BLaER1 treated with 17β-estradiol and CSF1 and Interleukin-3, amounts not matched to agents 10 nM and 100 nM (cell line): ENCODE results near the gene PROZ.

Experiments used
- H3K27ac ChIP-seq, 11 experiments: shearing (Covaris generic); formaldehyde crosslinking; 2 replicates each; pipeline ENCODE4 v1.8.1; 2022
- H3K27me3 ChIP-seq, 11 experiments: shearing (Covaris generic); formaldehyde crosslinking; 2 replicates each; pipeline ENCODE4 v1.8.1; 2022
- H3K36me3 ChIP-seq, 11 experiments: shearing (Covaris generic); formaldehyde crosslinking; 2 replicates each; pipeline ENCODE4 v1.8.1; 2022
- H3K4me1 ChIP-seq, 10 experiments: shearing (Covaris generic); formaldehyde crosslinking; 2 replicates each; pipeline ENCODE4 v1.8.1; 2022
- H3K4me2 ChIP-seq, 11 experiments: shearing (Covaris generic); formaldehyde crosslinking; 2 replicates each; pipeline ENCODE4 v1.8.1; 2022
- H3K4me3 ChIP-seq, 10 experiments: shearing (Covaris generic); formaldehyde crosslinking; 2 replicates each; pipeline ENCODE4 v1.8.1; 2022
- H3K9ac ChIP-seq, 11 experiments: shearing (Covaris generic); formaldehyde crosslinking; 2 replicates each; pipeline ENCODE4 v1.8.1; 2022
- H3K9me3 ChIP-seq, 11 experiments: shearing (Covaris generic); formaldehyde crosslinking; replicated peaks in 1 of 11; 2 replicates each; pipeline ENCODE4 v1.8.1; 2022
- H4K20me1 ChIP-seq, 11 experiments: shearing (Covaris generic); formaldehyde crosslinking; 2 replicates each; pipeline ENCODE4 v1.8.1; 2022
- Cebpa-rat ChIP-seq, 11 experiments: shearing (Covaris generic); IDR thresholded peaks; 2 replicates each; pipeline ENCODE4 v1.8.1; 2022

The PROZ gene

DNA sequence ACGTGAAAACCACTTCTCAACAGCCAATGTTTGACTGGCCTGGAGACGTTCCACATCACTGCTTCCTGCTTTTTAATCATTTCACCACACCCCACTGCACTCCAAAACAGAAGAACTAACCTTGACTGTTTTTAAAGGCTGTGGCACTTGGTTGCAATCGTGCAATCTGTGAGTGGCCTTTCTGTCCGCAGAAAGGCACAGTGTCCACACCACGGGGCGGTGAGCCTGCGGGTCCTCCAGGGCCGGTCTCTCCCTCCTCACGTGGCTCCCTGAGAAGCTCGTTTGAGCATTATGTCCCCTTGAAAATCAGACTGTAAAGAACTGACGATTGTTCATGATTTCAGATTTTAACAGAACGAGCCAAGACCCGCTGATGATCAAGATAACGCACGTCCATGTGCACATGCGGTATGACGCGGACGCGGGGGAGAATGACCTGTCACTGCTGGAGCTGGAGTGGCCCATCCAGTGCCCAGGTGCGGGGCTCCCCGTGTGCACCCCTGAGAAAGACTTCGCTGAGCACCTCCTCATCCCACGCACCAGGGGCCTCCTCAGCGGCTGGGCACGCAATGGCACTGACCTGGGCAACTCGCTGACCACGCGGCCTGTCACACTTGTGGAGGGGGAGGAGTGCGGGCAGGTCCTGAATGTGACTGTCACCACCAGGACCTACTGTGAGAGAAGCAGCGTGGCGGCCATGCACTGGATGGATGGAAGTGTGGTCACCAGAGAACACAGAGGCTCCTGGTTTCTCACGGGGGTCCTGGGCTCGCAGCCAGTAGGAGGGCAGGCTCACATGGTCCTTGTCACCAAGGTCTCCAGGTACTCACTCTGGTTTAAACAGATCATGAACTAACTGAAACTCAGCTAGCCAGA, 13.0 kb downstream of the PROZ start:
- Histone ChIP-seq H4K20me1 (peaks cover 0 to 14% (median 0%) of the 10 kb centered on the region in 11 experiments; a peak in 2 of 22 replicates), H3K9me3 (peaks cover 0 to 17% (median 7%) of the 10 kb centered on the region in 11 experiments; a peak in 11 of 22 replicates), H3K4me1 (peaks cover 13 to 77% (median 28%) of the 10 kb centered on the region in 10 experiments), H3K4me3 (no peak overlapping the region), H3K9ac (peak overlapping the region in 4 of 11 experiments; percentile 2 to 47 (median 22); a peak in 6 of 22 replicates), H3K36me3 (peaks cover 8 to 72% (median 52%) of the 10 kb centered on the region in 11 experiments; a peak in 21 of 22 replicates), H3K4me2 (peak overlapping the region; percentile 17 to 73 (median 48); a peak in 20 of 22 replicates), H3K27ac (peak overlapping the region in 4 of 11 experiments; percentile 21 to 58 (median 38); a peak in 6 of 22 replicates), H3K27me3 (peaks cover 0 to 3% (median under 1%) of the 10 kb centered on the region in 11 experiments; a peak in 4 of 22 replicates)
- no peak for TF ChIP-seq Cebpa-rat (IDR thresholded peaks at IDR 0.05)

DNA sequence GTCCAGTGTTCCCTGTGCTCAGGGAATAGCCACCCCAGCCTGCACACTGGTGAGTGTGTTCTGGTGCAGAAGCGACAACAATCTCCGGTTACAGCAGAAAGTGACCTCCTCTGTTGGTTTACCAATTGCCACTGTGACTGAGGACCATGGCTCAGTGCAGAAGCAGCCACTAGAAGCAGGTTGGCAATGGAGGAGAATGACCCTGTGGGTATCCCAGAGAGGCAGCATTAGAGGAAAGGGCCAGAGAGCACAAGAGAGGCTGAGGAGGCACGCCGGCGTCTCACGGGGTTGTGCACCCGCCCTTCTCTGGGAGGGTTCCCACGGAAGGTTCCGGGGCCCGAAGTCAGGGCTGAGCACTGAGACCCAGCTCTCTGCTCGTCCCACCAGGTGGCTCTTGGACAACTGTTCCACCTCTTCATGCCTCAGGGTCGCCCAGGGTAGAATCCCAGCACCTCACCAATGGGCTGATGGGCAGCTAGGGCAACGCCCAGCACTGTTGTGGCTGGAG, 14.0 kb downstream of the PROZ start:
- H3K36me3 ChIP-seq: peaks cover 17 to 82% (median 61%) of the 10 kb centered on the region in 11 experiments
- no peak overlapping the region for H3K27ac ChIP-seq
- H3K4me3 ChIP-seq: no peak overlapping the region
- H3K27me3 ChIP-seq: no peaks in the 10 kb centered on the region
- H3K4me1 ChIP-seq: peaks cover 13 to 78% (median 30%) of the 10 kb centered on the region in 10 experiments
- 0 out of 22 replicates have a peak overlapping the region, but pooled peaks of 1 of the 11 experiments have one; percentile 47 for H3K9ac ChIP-seq
- H3K4me2 ChIP-seq: peak overlapping the region in 3 of 11 experiments; percentile 48 to 69 (median 58); a peak in 5 of 22 replicates
- H4K20me1 ChIP-seq: peaks cover 0 to 11% (median 0%) of the 10 kb centered on the region in 11 experiments; a peak in 1 of 22 replicates
- peaks cover 0 to 25% (median 7%) of the 10 kb centered on the region in 11 experiments; a peak in 11 of 22 replicates for H3K9me3 ChIP-seq
- TF ChIP-seq Cebpa-rat (IDR thresholded peaks at IDR 0.05): no peak

DNA sequence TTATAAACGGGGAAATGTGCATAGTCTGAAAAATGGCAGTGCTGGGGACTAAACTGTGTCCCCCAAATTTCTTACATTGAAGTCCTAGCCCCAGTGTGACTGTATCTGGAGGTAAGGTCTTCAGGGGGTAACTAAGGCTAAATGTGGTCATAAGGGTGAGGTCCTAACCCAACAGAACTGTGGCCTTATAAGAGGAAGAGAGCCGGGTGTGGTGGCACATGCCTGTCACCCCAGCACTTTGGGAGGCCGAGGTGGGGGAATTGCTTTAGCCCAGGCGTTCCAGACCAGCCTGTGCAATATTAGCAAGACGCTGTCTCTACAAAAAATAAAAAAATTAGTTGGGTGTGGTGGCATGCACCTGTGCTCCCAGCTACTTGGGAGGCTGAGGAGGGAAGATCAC, 17.8 kb downstream of the PROZ start:
- H3K27ac ChIP-seq: peak overlapping the region in 6 of 11 experiments; percentile 16 to 79 (median 50); a peak in 10 of 22 replicates
- H3K27me3 ChIP-seq: no peaks in the 10 kb centered on the region
- H3K9me3 ChIP-seq: peaks cover 0 to 25% (median 0%) of the 10 kb centered on the region in 11 experiments; a peak in 7 of 22 replicates
- peak overlapping the region in 5 of 11 experiments; percentile 9 to 69 (median 58); a peak in 9 of 22 replicates for H3K4me2 ChIP-seq
- peak overlapping the region in 2 of 11 experiments; percentile 38 to 39; a peak in 3 of 22 replicates for H3K9ac ChIP-seq
- no peak for TF ChIP-seq Cebpa-rat (IDR thresholded peaks at IDR 0.05)
- peaks cover 0 to 13% (median 0%) of the 10 kb centered on the region in 11 experiments; a peak in 1 of 22 replicates for H4K20me1 ChIP-seq
- H3K36me3 ChIP-seq: peaks cover 55 to 99% (median 91%) of the 10 kb centered on the region in 11 experiments
- peaks cover 7 to 99% (median 22%) of the 10 kb centered on the region in 10 experiments for H3K4me1 ChIP-seq
- H3K4me3 ChIP-seq: no peak overlapping the region

- peaks cover 59 to 99% (median 91%) of the 10 kb centered on the region in 11 experiments for H3K36me3 ChIP-seq
- H3K9me3 ChIP-seq: peaks cover 0 to 25% (median 0%) of the 10 kb centered on the region in 11 experiments; a peak in 7 of 22 replicates
- H3K4me2 ChIP-seq: peak overlapping the region in 5 of 11 experiments; percentile 9 to 69 (median 58); a peak in 9 of 22 replicates
- H3K27me3 ChIP-seq: no peaks in the 10 kb centered on the region
- peak overlapping the region in 2 of 11 experiments; percentile 38 to 39; a peak in 3 of 22 replicates for H3K9ac ChIP-seq
- H4K20me1 ChIP-seq: peaks cover 0 to 8% (median 0%) of the 10 kb centered on the region in 11 experiments; a peak in 2 of 22 replicates
- TF ChIP-seq Cebpa-rat (IDR thresholded peaks at IDR 0.05): no peak
- H3K4me3 ChIP-seq: no peak overlapping the region
- H3K27ac ChIP-seq: peak overlapping the region in 6 of 11 experiments; percentile 16 to 79 (median 50); a peak in 8 of 22 replicates
- H3K4me1 ChIP-seq: peaks cover 2 to 94% (median 16%) of the 10 kb centered on the region in 10 experiments
These were observed 18.4 kb downstream of the PROZ start for GRCh38 chr13:113176822-113177221.

- peaks cover 66 to 99% (median 91%) of the 10 kb centered on the region in 11 experiments for H3K36me3 ChIP-seq
These were observed 19.8 kb downstream of the PROZ start for GRCh38 chr13:113178070-113178895.

GRCh38 chr13:113178896-113179167, 20.4 kb downstream of the PROZ start:
- Histone ChIP-seq H3K4me3 (no peak overlapping the region), H4K20me1 (peaks cover 0 to 11% (median 0%) of the 10 kb centered on the region in 11 experiments; a peak in 4 of 22 replicates), H3K9ac (peak overlapping the region in 2 of 11 experiments; percentile 3 to 8; a peak in 2 of 22 replicates), H3K9me3 (peaks cover 0 to 25% (median 0%) of the 10 kb centered on the region in 11 experiments; a peak in 7 of 22 replicates), H3K4me1 (peaks cover 0 to 74% (median 8%) of the 10 kb centered on the region in 10 experiments; a peak in 10 of 20 replicates), H3K4me2 (peak overlapping the region in 3 of 11 experiments; percentile 9 to 69 (median 48); a peak in 6 of 22 replicates), H3K36me3 (peaks cover 72 to 99% (median 95%) of the 10 kb centered on the region in 11 experiments), H3K27me3 (no peaks in the 10 kb centered on the region), H3K27ac (no peak overlapping the region)
- no peak for TF ChIP-seq Cebpa-rat (IDR thresholded peaks at IDR 0.05)

More at GRCh38 chr13:113178070-113178895, 19.8 kb downstream of the PROZ start:
- TF ChIP-seq Cebpa-rat (IDR thresholded peaks at IDR 0.05): no peak
- H3K27ac ChIP-seq: peak overlapping the region in 1 of 11 experiments; percentile 19; a peak in 1 of 22 replicates
- H4K20me1 ChIP-seq: peaks cover 0 to 6% (median 0%) of the 10 kb centered on the region in 11 experiments; a peak in 4 of 22 replicates
- H3K4me1 ChIP-seq: peaks cover 0 to 79% (median 8%) of the 10 kb centered on the region in 10 experiments; a peak in 10 of 20 replicates
- no peaks in the 10 kb centered on the region for H3K27me3 ChIP-seq
- no peak overlapping the region for H3K4me3 ChIP-seq
- H3K4me2 ChIP-seq: peak overlapping the region in 3 of 11 experiments; percentile 24 to 69 (median 48); a peak in 6 of 22 replicates
- peak overlapping the region in 2 of 11 experiments; percentile 3 to 8; a peak in 2 of 22 replicates for H3K9ac ChIP-seq
- H3K9me3 ChIP-seq: peaks cover 0 to 25% (median 0%) of the 10 kb centered on the region in 11 experiments; a peak in 7 of 22 replicates

GRCh38 chr13:113179374-113180230, 21.2 kb downstream of the PROZ start:
- Histone ChIP-seq H3K27me3 (no peaks in the 10 kb centered on the region), H3K4me3 (no peak overlapping the region), H3K27ac (no peak overlapping the region), H3K4me1 (peaks cover under 1 to 68% (median 9%) of the 10 kb centered on the region in 10 experiments; a peak in 14 of 20 replicates), H4K20me1 (peaks cover 0 to 16% (median 3%) of the 10 kb centered on the region in 11 experiments; a peak in 12 of 22 replicates), H3K36me3 (peaks cover 79 to 100% (median 98%) of the 10 kb centered on the region in 11 experiments), H3K4me2 (peak overlapping the region in 3 of 11 experiments; percentile 35 to 69 (median 48); a peak in 6 of 22 replicates), H3K9ac (no peak overlapping the region; a peak in 1 of 22 replicates), H3K9me3 (peaks cover 0 to 25% (median 0%) of the 10 kb centered on the region in 11 experiments; a peak in 7 of 22 replicates)
- TF ChIP-seq Cebpa-rat (IDR thresholded peaks at IDR 0.05): no peak
